Endothelial cell of umbilical vein (primary cell): ENCODE measurements around the gene COL23A1.

ENCODE experiments used
- CTCF ChIP-seq, 2 donors: IDR thresholded peaks; 1 replicate in 1 of 2; 2 replicates in 1 of 2; pipeline ENCODE4 v1.5.1; 2011; ENCODE audit warnings: low read length in 2 of 2, mild to moderate bottlenecking in 2 of 2, moderate library complexity in 2 of 2, control low read depth in 1 of 2, inconsistent platforms in 1 of 2, low read depth in 1 of 2; ENCODE audit not compliant: insufficient read depth in 1 of 2; ENCODE audit errors: extremely low read depth in 1 of 2
- FOS ChIP-seq: IDR thresholded peaks from 2 replicates; pipeline ENCODE4 v1.6.1; 2011; ENCODE audit warnings: mild to moderate bottlenecking, low read length, moderate library complexity, borderline replicate concordance; ENCODE audit not compliant: insufficient read depth
- POLR2A ChIP-seq: IDR thresholded peaks from 2 replicates; pipeline ENCODE4 v1.6.1; 2012; ENCODE audit warnings: low read depth, mild to moderate bottlenecking, control low read depth, low read length

DNA sequence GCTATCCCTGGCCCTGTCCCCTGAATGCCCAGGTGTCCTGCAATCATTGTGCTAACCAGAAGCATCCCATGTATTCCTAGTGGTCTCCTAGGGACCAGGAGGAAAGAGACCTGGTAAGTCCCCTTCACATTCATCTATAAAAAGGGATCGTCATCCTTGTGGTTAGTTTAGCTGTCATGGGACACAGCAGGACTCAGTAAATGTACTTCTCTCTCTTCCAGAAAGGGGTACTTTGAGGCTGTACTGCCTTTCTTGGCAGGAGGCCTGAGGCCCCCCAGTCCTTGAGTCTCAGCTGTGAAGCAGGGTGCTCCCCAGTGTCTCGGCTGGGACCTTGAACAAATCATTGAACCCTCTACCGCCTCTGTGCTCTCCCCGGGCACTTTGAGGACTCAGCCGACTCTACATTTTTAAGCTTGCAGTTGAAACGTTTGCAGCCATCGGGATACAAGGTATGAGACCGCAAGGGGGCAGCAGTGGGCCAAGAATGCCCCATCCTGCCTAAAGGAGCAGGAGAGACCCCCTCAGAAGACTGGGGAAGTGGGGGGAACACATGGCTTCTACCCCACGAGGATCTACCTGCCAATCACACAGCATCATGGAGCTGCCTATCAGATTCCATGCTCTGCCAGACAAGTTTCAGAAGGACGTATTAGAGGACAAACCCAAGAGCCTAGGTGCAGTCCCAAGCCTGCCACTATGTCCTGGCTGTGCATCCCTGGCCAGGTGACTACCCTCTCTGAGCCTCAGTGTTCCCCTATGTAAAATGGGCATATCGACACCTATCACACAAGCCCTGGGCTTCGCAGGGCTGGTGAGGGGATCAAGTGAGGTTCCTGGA, 355.2 kb downstream of the COL23A1 start:
- TF ChIP-seq FOS, result no peak
- TF ChIP-seq CTCF (IDR thresholded peaks at IDR 0.05; ENCODE audit: extremely low read depth in 1 of 2, insufficient read depth in 1 of 2, low read depth in 1 of 2, low read length in 2 of 2), result peak; percentile 76 to 87
- no peak for TF ChIP-seq POLR2A
